Effector memory CD4-positive, alpha-beta T cell (primary cell): ENCODE results near the gene C1QTNF5.
A peak's percentile ranks its signal among the peaks of the same experiment; 100 is the strongest.

Experiments
- DNase-seq, 3 donors: peaks; one replicate each; pipeline ENCODE4 v3.0.0-alpha.2; 2020
- H3K27ac ChIP-seq: 2 replicates; pipeline ENCODE4 v1.7.0; 2013; ENCODE audit warnings: mild to moderate bottlenecking, low read length, moderate library complexity; ENCODE audit not compliant: insufficient read depth, poor library complexity, severe bottlenecking
- H3K27me3 ChIP-seq: replicated peaks from 2 replicates; pipeline ENCODE4 v1.7.0; 2013; ENCODE audit warnings: mild to moderate bottlenecking, low read length; ENCODE audit not compliant: insufficient read depth, control insufficient read depth, poor library complexity, severe bottlenecking
- H3K36me3 ChIP-seq: 2 replicates; pipeline ENCODE4 v1.7.0; 2013; ENCODE audit warnings: mild to moderate bottlenecking, low read length, moderate library complexity; ENCODE audit not compliant: control insufficient read depth, insufficient read depth
- H3K4me1 ChIP-seq: 2 replicates; pipeline ENCODE4 v1.7.0; 2013; ENCODE audit warnings: low read length, mild to moderate bottlenecking; ENCODE audit not compliant: control insufficient read depth, insufficient read depth, poor library complexity, severe bottlenecking
- H3K4me3 ChIP-seq: 2 replicates; pipeline ENCODE4 v1.7.0; 2013; ENCODE audit warnings: low read length, low read depth, mild to moderate bottlenecking; ENCODE audit not compliant: insufficient read depth, poor library complexity, severe bottlenecking
- H3K9me3 ChIP-seq: 2 replicates; pipeline ENCODE4 v1.7.0; 2013; ENCODE audit warnings: mild to moderate bottlenecking, low read length, moderate library complexity; ENCODE audit not compliant: control insufficient read depth

Gene C1QTNF5

GRCh38 chr11:119306373-119306890 is 34.3 kb downstream of the C1QTNF5 start:
- Histone ChIP-seq H3K4me1 (peaks cover 6% of the 10 kb centered on the region), H3K27me3 (no peaks in the 10 kb centered on the region), H3K4me3 (no peak overlapping the region), H3K36me3 (peaks cover 29% of the 10 kb centered on the region), H3K9me3 (no peaks in the 10 kb centered on the region), H3K27ac (no peak overlapping the region)
- DNase-seq: no peak

GRCh38 chr11:119305556-119306372 is 34.9 kb downstream of the C1QTNF5 start:
- Histone ChIP-seq H3K4me1 (peaks cover 6% of the 10 kb centered on the region), H3K36me3 (peaks cover 36% of the 10 kb centered on the region), H3K4me3 (no peak overlapping the region), H3K27me3 (no peaks in the 10 kb centered on the region), H3K27ac (peak overlapping the region; percentile 2), H3K9me3 (no peaks in the 10 kb centered on the region)
- DNase-seq: no peak

- Histone ChIP-seq H3K4me1 (peaks cover 6% of the 10 kb centered on the region), H3K9me3 (no peaks in the 10 kb centered on the region), H3K27me3 (no peaks in the 10 kb centered on the region), H3K27ac (no peak overlapping the region), H3K36me3 (peaks cover 61% of the 10 kb centered on the region), H3K4me3 (no peak overlapping the region)
- no peak for DNase-seq
Measured at GRCh38 chr11:119303227-119303718, 37.4 kb downstream of the C1QTNF5 start.

- H3K36me3 ChIP-seq: peaks cover 77% of the 10 kb centered on the region
- H3K27me3 ChIP-seq: no peaks in the 10 kb centered on the region
- no peaks in the 10 kb centered on the region for H3K9me3 ChIP-seq
- no peak overlapping the region for H3K27ac ChIP-seq
- no peak for DNase-seq
- no peak overlapping the region for H3K4me3 ChIP-seq
- no peaks in the 10 kb centered on the region for H3K4me1 ChIP-seq
Measured at GRCh38 chr11:119300198-119300964, 40.3 kb downstream of the C1QTNF5 start.

GRCh38 chr11:119299416-119299815 is 41.3 kb downstream of the C1QTNF5 start:
- no peaks in the 10 kb centered on the region for H3K27me3 ChIP-seq
- peaks cover 76% of the 10 kb centered on the region for H3K36me3 ChIP-seq
- no peak overlapping the region for H3K27ac ChIP-seq
- H3K4me3 ChIP-seq: no peak overlapping the region
- DNase-seq: no peak
- no peaks in the 10 kb centered on the region for H3K9me3 ChIP-seq
- no peaks in the 10 kb centered on the region for H3K4me1 ChIP-seq

GRCh38 chr11:119298726-119299125 is 42.0 kb downstream of the C1QTNF5 start:
- H3K27ac ChIP-seq: no peak overlapping the region
- DNase-seq: no peak
- no peaks in the 10 kb centered on the region for H3K9me3 ChIP-seq
- H3K27me3 ChIP-seq: no peaks in the 10 kb centered on the region
- H3K4me3 ChIP-seq: no peak overlapping the region
- peaks cover 70% of the 10 kb centered on the region for H3K36me3 ChIP-seq
- no peaks in the 10 kb centered on the region for H3K4me1 ChIP-seq

- peaks cover 62% of the 10 kb centered on the region for H3K36me3 ChIP-seq
Measured at GRCh38 chr11:119297938-119298337, 42.7 kb downstream of the C1QTNF5 start.

GRCh38 chr11:119295178-119295577 is 45.5 kb downstream of the C1QTNF5 start:
- Histone ChIP-seq H3K4me3 (no peak overlapping the region), H3K9me3 (no peaks in the 10 kb centered on the region), H3K4me1 (no peaks in the 10 kb centered on the region), H3K27me3 (no peaks in the 10 kb centered on the region), H3K36me3 (peaks cover 44% of the 10 kb centered on the region), H3K27ac (no peak overlapping the region)
- no peak for DNase-seq

More at GRCh38 chr11:119297938-119298337, 42.7 kb downstream of the C1QTNF5 start:
- Histone ChIP-seq H3K4me3 (no peak overlapping the region), H3K4me1 (no peaks in the 10 kb centered on the region), H3K9me3 (no peaks in the 10 kb centered on the region), H3K27me3 (no peaks in the 10 kb centered on the region), H3K27ac (no peak overlapping the region)
- DNase-seq: no peak

GRCh38 chr11:119293461-119293860 is 47.2 kb downstream of the C1QTNF5 start:
- Histone ChIP-seq H3K4me1 (no peaks in the 10 kb centered on the region), H3K36me3 (peaks cover 31% of the 10 kb centered on the region), H3K4me3 (no peak overlapping the region), H3K9me3 (no peaks in the 10 kb centered on the region), H3K27me3 (no peaks in the 10 kb centered on the region), H3K27ac (no peak overlapping the region)
- no peak for DNase-seq
